Fibroblast of the aortic adventitia (primary cell): ENCODE data around the gene TSFM. TPM values are rescaled to one million over a fixed set of nuclear protein-coding genes. Genes with fewer than 3 reads are reported as not detected.

Experiments
- DNase-seq: peaks from one replicate; pipeline ENCODE4 v3.0.0-alpha.2; 2010; ENCODE audit warnings: low read depth
- H3K4me3 ChIP-seq: 2 replicates; pipeline ENCODE4 v1.5.1; 2011; ENCODE audit warnings: low read depth, mild to moderate bottlenecking, control low read depth, low read length, moderate library complexity
- total RNA-seq: library from RNA; depleted of rRNA; stranded (reverse); fragments of >200 nt; gene quantifications from 2 replicates; pipeline ENCODE4 v1.2.3, GENCODE V29; 2012; ENCODE audit warnings: low replicate concordance
- TF ChIP-seq, protein P1 (sequence below): IDR thresholded peaks from 2 replicates; pipeline ENCODE4 v1.5.1; 2011; ENCODE audit warnings: mild to moderate bottlenecking, low read length, control low read depth, inconsistent platforms; ENCODE audit not compliant: insufficient read depth

Gene TSFM
- total RNA-seq, 1 donor = 19.9 TPM

GRCh38 chr12:57781801-57782200 lies 786 bp upstream of the TSFM start:
- no peak for DNase-seq
- no peak overlapping the region for H3K4me3 ChIP-seq
- TF ChIP-seq, protein P1, sequence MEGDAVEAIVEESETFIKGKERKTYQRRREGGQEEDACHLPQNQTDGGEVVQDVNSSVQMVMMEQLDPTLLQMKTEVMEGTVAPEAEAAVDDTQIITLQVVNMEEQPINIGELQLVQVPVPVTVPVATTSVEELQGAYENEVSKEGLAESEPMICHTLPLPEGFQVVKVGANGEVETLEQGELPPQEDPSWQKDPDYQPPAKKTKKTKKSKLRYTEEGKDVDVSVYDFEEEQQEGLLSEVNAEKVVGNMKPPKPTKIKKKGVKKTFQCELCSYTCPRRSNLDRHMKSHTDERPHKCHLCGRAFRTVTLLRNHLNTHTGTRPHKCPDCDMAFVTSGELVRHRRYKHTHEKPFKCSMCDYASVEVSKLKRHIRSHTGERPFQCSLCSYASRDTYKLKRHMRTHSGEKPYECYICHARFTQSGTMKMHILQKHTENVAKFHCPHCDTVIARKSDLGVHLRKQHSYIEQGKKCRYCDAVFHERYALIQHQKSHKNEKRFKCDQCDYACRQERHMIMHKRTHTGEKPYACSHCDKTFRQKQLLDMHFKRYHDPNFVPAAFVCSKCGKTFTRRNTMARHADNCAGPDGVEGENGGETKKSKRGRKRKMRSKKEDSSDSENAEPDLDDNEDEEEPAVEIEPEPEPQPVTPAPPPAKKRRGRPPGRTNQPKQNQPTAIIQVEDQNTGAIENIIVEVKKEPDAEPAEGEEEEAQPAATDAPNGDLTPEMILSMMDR = no peak

DNA sequence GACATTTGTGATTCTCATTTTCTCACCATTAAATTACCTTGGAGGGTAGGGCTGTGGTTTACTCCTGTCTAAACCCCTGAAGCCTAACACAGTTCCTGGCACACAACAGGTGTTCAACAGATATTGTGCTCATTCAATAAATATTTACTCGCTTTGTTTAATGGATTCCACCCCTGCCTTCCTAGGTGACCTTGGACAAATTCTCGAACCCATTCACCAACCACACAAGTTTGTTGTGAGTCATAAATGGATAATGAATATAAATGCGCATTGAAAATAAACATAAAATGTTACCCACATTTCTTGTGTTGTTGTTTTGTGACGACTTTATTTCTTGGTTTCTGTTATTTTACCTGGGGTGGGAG lies 362 bp upstream of the TSFM start:
- TF ChIP-seq, protein P1 = no peak
- DNase-seq = no peak
- H3K4me3 ChIP-seq = no peak overlapping the region

GRCh38 chr12:57783466-57783801 lies 847 bp downstream of the TSFM start:
- no peak for DNase-seq
- TF ChIP-seq, protein P1 = no peak
- peak overlapping the region; percentile 100 for H3K4me3 ChIP-seq

GRCh38 chr12:57783861-57784260 lies 1.3 kb downstream of the TSFM start:
- peak overlapping the region; percentile 19 for H3K4me3 ChIP-seq
- TF ChIP-seq, protein P1 = no peak
- no peak for DNase-seq

- H3K4me3 ChIP-seq = no peak overlapping the region
- DNase-seq = peak; percentile 95
- TF ChIP-seq, protein P1 = no peak
Observed at GRCh38 chr12:57793920-57794319, 11.3 kb downstream of the TSFM start.

GRCh38 chr12:57795354-57795753 lies 12.8 kb downstream of the TSFM start:
- TF ChIP-seq, protein P1 = no peak
- no peak for DNase-seq
- no peak overlapping the region for H3K4me3 ChIP-seq

GRCh38 chr12:57796996-57797395 lies 14.4 kb downstream of the TSFM start:
- no peak for DNase-seq
- H3K4me3 ChIP-seq = no peak overlapping the region
- TF ChIP-seq, protein P1 = no peak
